Fibroblast of skin of right biceps (primary cell): ENCODE results near the gene YY1AP1.
A peak's percentile ranks its signal among the peaks of the same experiment; 100 is the strongest.
"Not testable (repeated sequence)": the region's sequence is repeated elsewhere in the genome, so short reads cannot be mapped to it uniquely, and the experiment has no call there.

Source experiments
- DNase-seq: peaks from one replicate; pipeline ENCODE4 v3.0.0-alpha.2; 2013

YY1AP1 gene

GRCh38 chr1:155694167-155694566, 5.6 kb upstream of the YY1AP1 start:
- DNase-seq = no peak

DNA sequence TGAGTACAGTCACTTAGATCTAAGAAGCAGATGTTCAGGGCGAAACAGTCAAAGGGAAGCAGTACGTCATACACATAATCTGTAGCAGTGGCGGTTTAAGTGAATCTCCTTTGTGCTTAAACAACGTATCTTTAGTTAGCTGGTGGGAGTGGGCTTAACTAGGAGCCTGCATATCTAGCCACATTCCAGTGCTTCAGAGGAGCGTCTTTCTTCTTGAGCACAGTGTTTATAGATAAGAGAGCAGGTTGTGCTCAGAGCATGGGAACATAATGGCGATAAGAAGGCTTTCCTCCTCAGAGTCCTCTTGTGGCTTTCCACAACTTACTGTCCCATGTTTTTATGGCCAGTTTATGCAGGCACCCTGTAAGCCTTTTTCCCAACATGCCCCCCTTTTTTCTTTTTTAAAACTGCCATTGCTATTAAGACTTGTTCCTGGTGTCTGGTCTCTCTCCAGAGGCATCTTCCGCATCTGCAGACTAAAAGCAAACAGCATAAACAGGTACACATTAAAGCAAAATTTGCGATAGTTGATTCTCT, 3.5 kb upstream of the YY1AP1 start:
- DNase-seq = no peak

DNA sequence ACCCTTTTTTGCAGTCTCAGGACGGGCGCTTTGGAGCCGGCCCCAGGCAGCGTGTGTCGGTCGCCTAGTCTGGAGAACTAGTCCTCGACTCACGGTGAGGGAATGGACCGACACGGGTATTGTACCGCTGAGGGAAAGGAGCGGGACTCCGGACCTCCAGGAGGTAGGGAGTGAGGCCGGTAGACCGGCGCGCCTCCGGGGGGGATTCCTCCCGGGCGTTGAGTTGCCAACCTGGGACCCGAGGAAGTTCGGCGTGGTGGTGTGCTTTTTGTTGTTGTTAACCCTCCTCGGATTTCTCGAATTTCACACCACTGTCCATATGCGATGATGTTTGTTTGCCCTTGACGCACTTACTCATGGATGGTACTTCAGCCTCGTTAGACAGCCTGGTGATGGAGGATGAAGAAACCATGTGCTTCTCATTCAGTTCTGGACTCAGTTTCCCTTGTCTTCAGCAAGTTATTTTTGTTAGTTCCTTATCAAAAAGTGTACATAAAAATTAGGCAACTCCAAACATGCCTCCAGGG, 570 bp upstream of the YY1AP1 start, which contains the start of gene DAP3:
DAP3 (plus strand) TSS at position 11 of the 527 bp plus-strand sequence. CDS start 20,689 bp downstream, outside the sequence.
- DNase-seq = not testable (repeated sequence)

DNA sequence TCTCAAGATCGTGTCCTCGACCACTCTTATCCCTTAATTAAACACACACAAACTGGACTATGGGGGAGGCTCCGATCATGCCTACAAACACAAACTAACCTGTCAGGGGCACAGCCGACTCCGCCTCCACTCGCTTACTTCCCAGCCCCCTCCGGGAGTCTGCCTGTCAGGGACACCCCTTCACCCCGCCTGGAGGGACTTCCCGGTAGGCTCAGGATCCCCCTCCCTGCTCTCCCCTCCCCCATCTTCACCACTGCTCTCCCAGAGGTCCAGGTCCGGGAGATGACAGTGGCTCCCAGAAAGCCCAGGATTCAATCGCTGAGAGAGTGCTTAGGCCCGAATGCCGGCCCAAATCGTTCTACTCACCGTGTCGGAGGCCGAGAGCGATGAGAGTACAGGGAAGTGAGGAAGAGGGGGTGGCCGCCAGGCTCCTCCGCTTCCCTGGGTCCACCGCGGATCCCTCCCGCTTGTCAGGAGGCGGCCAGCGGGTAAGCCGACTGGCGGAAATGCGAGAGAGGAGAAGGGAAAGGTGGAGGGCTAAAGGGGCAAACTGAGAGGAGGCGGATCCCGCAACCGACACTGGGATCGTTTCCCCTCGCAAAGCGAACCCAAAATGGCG, 760 bp downstream of the YY1AP1 start:
- DNase-seq = not testable (repeated sequence)

GRCh38 chr1:155681776-155682175, 6.8 kb downstream of the YY1AP1 start:
- DNase-seq = no peak

- DNase-seq = no peak
Measured at GRCh38 chr1:155680531-155680930, 8.0 kb downstream of the YY1AP1 start.

DNA sequence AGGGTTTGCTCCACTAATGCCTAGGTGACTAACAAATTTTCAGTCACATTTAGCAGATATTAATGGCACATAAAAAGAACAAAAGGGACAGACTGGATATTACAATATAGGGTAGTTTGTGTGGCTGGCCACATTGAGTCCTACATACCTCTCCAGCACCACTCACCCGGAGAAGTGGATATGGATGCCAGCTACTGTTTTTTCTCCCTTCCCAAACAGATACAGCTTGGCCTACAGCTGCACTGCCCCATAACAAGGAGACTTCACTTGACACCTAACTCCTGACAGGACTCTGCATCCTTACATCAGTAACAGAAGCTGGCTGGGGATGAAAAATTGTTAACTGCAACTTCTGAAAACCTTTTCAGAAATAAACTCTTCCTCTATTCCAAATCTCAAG, 9.6 kb downstream of the YY1AP1 start:
- DNase-seq = not testable (repeated sequence)

GRCh38 chr1:155678027-155678426, 10.5 kb downstream of the YY1AP1 start:
- no peak for DNase-seq

GRCh38 chr1:155673003-155673402, 15.6 kb downstream of the YY1AP1 start:
- no peak for DNase-seq

DNA sequence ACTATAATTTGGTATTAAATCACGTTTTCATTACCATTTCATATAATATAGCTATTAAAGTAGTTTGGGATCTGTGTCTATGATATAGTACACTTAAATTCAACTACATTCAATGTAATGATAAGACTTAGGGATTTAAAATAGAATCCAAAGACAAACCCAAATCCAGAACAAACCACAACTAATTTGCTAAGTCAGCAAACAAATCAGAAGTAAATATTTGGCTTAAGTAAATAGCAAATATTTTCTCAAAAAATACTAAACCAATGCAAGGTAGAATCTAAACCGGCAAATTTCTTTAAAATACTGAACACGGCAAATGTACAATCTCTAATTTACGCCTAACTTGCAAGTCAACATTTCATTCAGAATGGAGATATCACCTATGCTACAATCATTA, 16.8 kb downstream of the YY1AP1 start:
- no peak for DNase-seq

GRCh38 chr1:155669233-155670162, 19.1 kb downstream of the YY1AP1 start:
- no peak for DNase-seq

DNA sequence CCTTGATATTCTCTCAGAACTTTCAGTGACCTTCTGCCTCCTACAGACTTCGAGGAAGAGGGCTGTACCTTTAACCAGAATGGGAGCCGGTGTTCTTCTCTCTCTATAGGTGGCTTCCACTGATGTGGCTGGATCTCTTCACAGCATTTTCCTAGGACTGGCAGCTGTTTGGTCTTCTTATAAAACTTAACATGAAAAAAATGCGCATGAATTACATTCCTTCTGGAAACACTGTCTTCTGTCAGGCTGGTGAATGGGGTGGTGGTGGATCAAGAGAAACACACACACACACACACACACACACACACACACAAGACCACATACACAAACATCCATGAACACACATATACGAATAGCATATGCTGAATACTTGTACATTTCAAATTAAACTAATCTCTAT, 27.3 kb downstream of the YY1AP1 start:
- DNase-seq = not testable (repeated sequence)

GRCh38 chr1:155657463-155657862, 31.1 kb downstream of the YY1AP1 start:
- DNase-seq = no peak

DNA sequence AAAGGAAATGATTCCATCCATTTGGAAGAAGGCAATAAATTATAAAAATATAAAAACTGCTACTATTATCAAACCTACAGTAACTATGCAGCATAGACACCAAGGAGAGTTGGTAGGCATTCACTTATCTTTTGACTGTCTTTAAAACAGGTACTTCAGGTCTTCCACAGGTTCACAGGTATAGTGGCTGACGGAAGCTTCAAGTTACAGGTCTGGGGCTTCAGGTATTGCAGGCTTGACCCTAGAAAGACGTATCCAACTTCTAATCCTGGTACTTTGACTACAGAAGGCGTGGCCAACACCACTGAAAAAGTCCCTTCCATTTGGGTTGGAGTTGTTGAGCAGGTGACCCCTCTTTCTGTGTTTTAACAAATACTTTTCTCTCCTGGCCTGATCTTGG, 35.6 kb downstream of the YY1AP1 start:
- DNase-seq = no peak

GRCh38 chr1:155651861-155652661, 36.5 kb downstream of the YY1AP1 start:
- DNase-seq = peak; percentile 21

- no peak for DNase-seq
Measured at GRCh38 chr1:155650231-155650757, 38.3 kb downstream of the YY1AP1 start.

DNA sequence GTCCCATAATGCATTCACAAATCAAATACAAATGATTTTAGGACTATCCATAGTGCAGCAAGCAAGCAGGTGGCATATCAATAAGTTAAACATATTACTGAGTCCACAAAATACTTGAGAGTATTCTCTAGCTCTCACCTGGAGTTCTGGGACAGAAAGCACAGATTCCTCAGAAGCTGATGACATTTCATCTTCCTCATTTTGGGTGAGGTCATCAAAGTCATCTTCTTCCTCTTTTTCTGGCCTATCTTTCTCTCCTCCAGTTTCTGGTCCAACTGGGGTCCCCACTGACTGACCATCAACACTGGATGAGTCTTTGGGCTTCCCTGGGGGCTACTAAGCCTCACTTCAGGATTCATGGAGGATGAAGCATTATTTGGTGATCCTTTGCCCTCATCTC, 38.9 kb downstream of the YY1AP1 start:
- no peak for DNase-seq

DNA sequence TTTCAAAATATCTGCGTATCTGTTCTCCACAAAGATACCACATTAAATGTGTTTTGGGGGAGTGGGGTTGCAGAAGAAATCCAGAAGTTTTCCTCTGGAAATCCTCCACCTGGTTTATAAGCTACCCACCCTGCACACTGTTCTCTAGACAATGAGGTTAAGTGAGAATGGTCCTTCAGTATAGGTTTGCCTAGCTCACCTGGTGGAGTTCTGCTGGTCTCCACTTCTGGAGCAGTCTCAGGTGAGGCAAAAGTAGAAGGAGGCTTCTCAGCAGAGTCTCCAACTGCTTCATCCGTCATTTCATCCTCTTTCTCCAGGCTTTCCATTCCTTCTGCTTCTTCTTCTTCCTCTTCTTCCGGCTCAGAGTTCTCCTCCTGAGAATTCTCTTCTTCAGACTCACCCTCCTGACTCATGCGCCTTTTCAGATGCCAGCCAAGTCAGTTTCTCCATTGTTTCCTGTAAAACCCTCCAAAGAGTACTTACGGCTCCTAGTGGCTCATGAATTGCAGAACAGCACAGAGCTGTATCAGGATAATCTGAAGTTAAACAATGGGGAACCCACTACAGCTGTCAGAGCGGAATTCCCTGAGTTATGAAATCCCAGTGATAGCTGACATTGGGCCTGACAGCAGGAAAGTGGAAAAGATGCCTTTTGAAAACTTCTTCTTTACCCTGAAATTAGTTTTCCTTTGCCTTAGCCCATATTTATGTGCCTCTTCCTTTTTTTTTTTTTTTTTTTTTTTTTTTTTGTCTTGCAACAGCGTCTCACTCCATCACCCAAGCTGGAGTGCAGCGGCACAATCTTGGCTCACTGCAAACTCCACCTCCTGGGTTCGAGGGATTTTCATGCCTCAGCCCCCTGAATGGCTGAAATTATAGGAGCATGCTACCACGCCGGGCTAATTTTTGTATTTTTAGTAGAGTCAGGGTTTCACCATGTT, 40.1 kb downstream of the YY1AP1 start:
- peak; percentile 89 for DNase-seq

GRCh38 chr1:155646307-155646706, 42.3 kb downstream of the YY1AP1 start:
- DNase-seq = peak; percentile 28

- no peak for DNase-seq
Measured at GRCh38 chr1:155645648-155646047, 42.9 kb downstream of the YY1AP1 start.

GRCh38 chr1:155645034-155645598, 43.5 kb downstream of the YY1AP1 start:
- DNase-seq = no peak
